ENCODE data around the gene ROCK2. TPM values are rescaled to one million over a fixed set of nuclear protein-coding genes. Genes with fewer than 3 reads are reported as not detected.

The ROCK2 gene
- 100 to 1,000 TPM; 127 to 571 (median 186) TPM for total RNA-seq

GRCh38 chr2:11344342-11344955 lies at the start of gene ROCK2:
Gene ROCK2, minus strand, starts transcription at chr2:11344636. Its CDS starts 500 bp downstream, at chr2:11344136.
- no peak for TF ChIP-seq CTCF (IDR thresholded peaks at IDR 0.05; ENCODE audit: low read depth)

- TF ChIP-seq CTCF (IDR thresholded peaks at IDR 0.05; ENCODE audit: low read depth), result no peak
These were observed 49.3 kb upstream of the ROCK2 start for GRCh38 chr2:11393711-11394236.

- TF ChIP-seq CTCF (IDR thresholded peaks at IDR 0.05; ENCODE audit: low read depth), result no peak
These were observed 47.5 kb upstream of the ROCK2 start for GRCh38 chr2:11391942-11392266.

- no peak for TF ChIP-seq CTCF (IDR thresholded peaks at IDR 0.05; ENCODE audit: low read depth)
These were observed 45.9 kb upstream of the ROCK2 start for GRCh38 chr2:11390399-11390658.

- no peak for TF ChIP-seq CTCF (IDR thresholded peaks at IDR 0.05; ENCODE audit: low read depth)
These were observed 45.3 kb upstream of the ROCK2 start for GRCh38 chr2:11389551-11390398.

- TF ChIP-seq CTCF (IDR thresholded peaks at IDR 0.05; ENCODE audit: low read depth), result no peak
These were observed 44.6 kb upstream of the ROCK2 start for GRCh38 chr2:11389052-11389420.

- no peak for TF ChIP-seq CTCF (IDR thresholded peaks at IDR 0.05; ENCODE audit: low read depth)
These were observed 44.0 kb upstream of the ROCK2 start for GRCh38 chr2:11388262-11389051.

All from subcutaneous adipose tissue (tissue), 4 donors.